SU-DHL-6 (cell line): ENCODE measurements around the gene HMG20B.

ENCODE experiments used
- CTCF ChIP-seq: fragments of 200-600 bp; sonication (generic); IDR thresholded peaks from one replicate; pipeline ENCODE4 v1.5.1; 2017; ENCODE audit warnings: antibody characterized with exemption, mild to moderate bottlenecking, low read length, moderate library complexity; ENCODE audit not compliant: insufficient read depth, poor library complexity, severe bottlenecking
- EZH2phosphoT487 ChIP-seq: fragments of 200-600 bp; sonication (generic), shearing (Covaris generic); conservative IDR thresholded peaks from 2 replicates; pipeline ENCODE4 v1.6.1; 2018; ENCODE audit warnings: mild to moderate bottlenecking, antibody characterized with exemption, low read length, moderate library complexity, mixed read lengths

- TF ChIP-seq CTCF (no peak), EZH2phosphoT487 (no peak)
These were observed 4.1 kb downstream of the HMG20B start for GRCh38 chr19:3576696-3577443.
